ENCODE data around the gene ERC2. TPM values are rescaled to one million over a fixed set of nuclear protein-coding genes. Genes with fewer than 3 reads are reported as not detected.

Gene ERC2
- total RNA-seq, 1 experiment from 2014 or later, result 0.90 TPM

GRCh38 chr3:55511895-55512570 is 956.2 kb downstream of the ERC2 start:
- H3K36me3 ChIP-seq (ENCODE audit: insufficient read depth, low read length, poor library complexity, severe bottlenecking), result no peaks in the 10 kb centered on the region
- no TSS peak for BruUV-seq (replicated peaks)
- POLR2A ChIA-PET (ENCODE audit: low non-redundant PET), result no interaction called here
- no peaks in the 10 kb centered on the region for H3K9me3 ChIP-seq (ENCODE audit: low read depth, low read length, poor library complexity, severe bottlenecking)
- no peak overlapping the region for H3K27ac ChIP-seq (ENCODE audit: low read depth, low read length, poor library complexity, severe bottlenecking)
- intact Hi-C loops (cut with micrococcal nuclease; ENCODE audit: unreplicated experiment), result no loop called here
- H3K4me3 ChIP-seq (ENCODE audit: low read depth, low read length, poor library complexity, severe bottlenecking), result no peak overlapping the region
- CTCF ChIA-PET, result no interaction called here
- peaks cover 12% of the 10 kb centered on the region for H3K4me1 ChIP-seq (ENCODE audit: insufficient read depth, low read length, poor library complexity, severe bottlenecking)
- H3K27me3 ChIP-seq (replicated peaks; ENCODE audit: insufficient read depth, low read depth, low read length, poor library complexity), result no peaks in the 10 kb centered on the region
- no peak for DNase-seq (ENCODE audit: low spot score)
- TF ChIP-seq, protein P1, sequence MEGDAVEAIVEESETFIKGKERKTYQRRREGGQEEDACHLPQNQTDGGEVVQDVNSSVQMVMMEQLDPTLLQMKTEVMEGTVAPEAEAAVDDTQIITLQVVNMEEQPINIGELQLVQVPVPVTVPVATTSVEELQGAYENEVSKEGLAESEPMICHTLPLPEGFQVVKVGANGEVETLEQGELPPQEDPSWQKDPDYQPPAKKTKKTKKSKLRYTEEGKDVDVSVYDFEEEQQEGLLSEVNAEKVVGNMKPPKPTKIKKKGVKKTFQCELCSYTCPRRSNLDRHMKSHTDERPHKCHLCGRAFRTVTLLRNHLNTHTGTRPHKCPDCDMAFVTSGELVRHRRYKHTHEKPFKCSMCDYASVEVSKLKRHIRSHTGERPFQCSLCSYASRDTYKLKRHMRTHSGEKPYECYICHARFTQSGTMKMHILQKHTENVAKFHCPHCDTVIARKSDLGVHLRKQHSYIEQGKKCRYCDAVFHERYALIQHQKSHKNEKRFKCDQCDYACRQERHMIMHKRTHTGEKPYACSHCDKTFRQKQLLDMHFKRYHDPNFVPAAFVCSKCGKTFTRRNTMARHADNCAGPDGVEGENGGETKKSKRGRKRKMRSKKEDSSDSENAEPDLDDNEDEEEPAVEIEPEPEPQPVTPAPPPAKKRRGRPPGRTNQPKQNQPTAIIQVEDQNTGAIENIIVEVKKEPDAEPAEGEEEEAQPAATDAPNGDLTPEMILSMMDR (conservative IDR thresholded peaks at IDR 0.05; ENCODE audit: low read depth, low read length), result no peak
- TF ChIP-seq EZH2 (IDR thresholded peaks at IDR 0.05; ENCODE audit: borderline replicate concordance, low read depth, low read length, poor library complexity, severe bottlenecking), result no peak

DNA sequence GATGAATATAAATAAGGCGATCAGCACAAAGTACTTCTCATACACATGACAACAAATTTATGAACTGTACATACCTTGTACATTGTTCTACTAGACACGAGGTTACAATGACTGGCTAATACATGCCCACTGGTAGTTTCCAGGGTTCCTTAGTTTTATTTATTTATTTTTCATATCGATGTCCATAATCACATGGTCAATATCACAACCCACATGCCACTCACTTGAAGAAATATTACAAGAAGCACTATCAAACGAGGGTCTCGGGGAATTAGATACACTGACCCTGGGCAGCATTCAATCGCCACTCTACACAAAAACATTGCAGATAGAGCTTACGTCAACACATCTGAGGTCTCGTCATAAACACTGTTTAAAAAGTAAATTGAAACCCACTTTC is 959.9 kb downstream of the ERC2 start:
- TF ChIP-seq, protein P1 (conservative IDR thresholded peaks at IDR 0.05; ENCODE audit: low read depth, low read length), result no peak
- ChIA-PET POLR2A (ENCODE audit: low non-redundant PET) (interaction anchor here (0.7 kb wide), 1 partner anchor 604 kb away, joined by 4 read pairs; no protein-coding TSS in a partner anchor), CTCF (no interaction called here)
- DNase-seq (ENCODE audit: low spot score), result no peak
- no peaks in the 10 kb centered on the region for H3K9me3 ChIP-seq (ENCODE audit: low read depth, low read length, poor library complexity, severe bottlenecking)
- no TSS peak for BruUV-seq (replicated peaks)
- H3K4me1 ChIP-seq (ENCODE audit: insufficient read depth, low read length, poor library complexity, severe bottlenecking), result peaks cover 12% of the 10 kb centered on the region
- H3K4me3 ChIP-seq (ENCODE audit: low read depth, low read length, poor library complexity, severe bottlenecking), result no peak overlapping the region
- H3K36me3 ChIP-seq (ENCODE audit: insufficient read depth, low read length, poor library complexity, severe bottlenecking), result no peaks in the 10 kb centered on the region
- intact Hi-C loops (cut with micrococcal nuclease; ENCODE audit: unreplicated experiment), result no loop called here
- H3K27ac ChIP-seq (ENCODE audit: low read depth, low read length, poor library complexity, severe bottlenecking), result no peak overlapping the region
- no peaks in the 10 kb centered on the region for H3K27me3 ChIP-seq (replicated peaks; ENCODE audit: insufficient read depth, low read depth, low read length, poor library complexity)

DNA sequence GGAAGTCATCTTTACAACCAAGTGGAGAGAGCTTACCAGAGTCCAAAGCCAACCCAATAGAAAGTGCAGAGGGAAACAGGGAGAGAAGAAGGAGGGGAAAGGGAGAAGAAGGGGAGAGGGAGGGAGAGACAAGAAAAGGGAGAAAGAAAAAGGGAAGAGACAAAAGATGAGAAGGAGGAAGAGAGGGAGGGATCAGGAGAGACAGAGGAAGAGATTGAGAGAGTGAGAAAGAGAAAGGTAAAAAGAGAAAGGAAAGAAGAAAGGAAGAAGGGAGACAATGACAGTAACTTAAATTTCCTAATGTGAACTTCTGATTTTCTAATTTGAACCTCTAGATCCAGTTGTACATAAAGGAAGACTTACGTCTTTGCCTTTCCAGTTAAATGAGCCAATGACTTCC is 960.5 kb downstream of the ERC2 start:
- no peak for DNase-seq (ENCODE audit: low spot score)
- intact Hi-C loops (cut with micrococcal nuclease; ENCODE audit: unreplicated experiment), result no loop called here
- ChIA-PET POLR2A (ENCODE audit: low non-redundant PET) (no interaction called here), CTCF (no interaction called here)
- H3K36me3 ChIP-seq (ENCODE audit: insufficient read depth, low read length, poor library complexity, severe bottlenecking), result no peaks in the 10 kb centered on the region
- peaks cover 12% of the 10 kb centered on the region for H3K4me1 ChIP-seq (ENCODE audit: insufficient read depth, low read length, poor library complexity, severe bottlenecking)
- TF ChIP-seq, protein P1 (conservative IDR thresholded peaks at IDR 0.05; ENCODE audit: low read depth, low read length), result no peak
- no peak for TF ChIP-seq EZH2 (IDR thresholded peaks at IDR 0.05; ENCODE audit: borderline replicate concordance, low read depth, low read length, poor library complexity, severe bottlenecking)
- H3K27ac ChIP-seq (ENCODE audit: low read depth, low read length, poor library complexity, severe bottlenecking), result no peak overlapping the region
- no peak overlapping the region for H3K4me3 ChIP-seq (ENCODE audit: low read depth, low read length, poor library complexity, severe bottlenecking)
- BruUV-seq (replicated peaks), result no TSS peak
- no peaks in the 10 kb centered on the region for H3K9me3 ChIP-seq (ENCODE audit: low read depth, low read length, poor library complexity, severe bottlenecking)
- H3K27me3 ChIP-seq (replicated peaks; ENCODE audit: insufficient read depth, low read depth, low read length, poor library complexity), result no peaks in the 10 kb centered on the region

Data from A673 (cell line).